GM23248 (cell line): ENCODE results near the gene NAXD. TPM values are rescaled to one million over a fixed set of nuclear protein-coding genes. Genes with fewer than 3 reads are reported as not detected.

Experiments
- DNase-seq: peaks from one replicate; pipeline ENCODE4 v3.0.0-alpha.2; 2015
- H2AFZ ChIP-seq: fragments of 200-600 bp; sonication (generic); 2 replicates; pipeline ENCODE4 v1.6.1; 2016; ENCODE audit warnings: antibody characterized with exemption
- H3F3A ChIP-seq: fragments of 200-600 bp; sonication (generic); 2 replicates; pipeline ENCODE4 v1.6.1; 2016; ENCODE audit warnings: mild to moderate bottlenecking, antibody characterized with exemption, mixed run types; ENCODE audit not compliant: insufficient read depth
- H3K27ac ChIP-seq: fragments of 200-600 bp; sonication (generic); 2 replicates; pipeline ENCODE4 v1.5.1; 2016; ENCODE audit warnings: mild to moderate bottlenecking
- H3K27me3 ChIP-seq: fragments of 200-600 bp; sonication (generic); replicated peaks from 2 replicates; pipeline ENCODE4 v1.6.1; 2016; ENCODE audit warnings: mild to moderate bottlenecking; ENCODE audit not compliant: insufficient read depth
- H3K36me3 ChIP-seq: fragments of 200-600 bp; sonication (generic); 2 replicates; pipeline ENCODE4 v1.6.1; 2016; ENCODE audit warnings: low read depth, mild to moderate bottlenecking
- H3K4me1 ChIP-seq: fragments of 200-600 bp; sonication (generic); 2 replicates; pipeline ENCODE4 v1.6.1; 2016; ENCODE audit warnings: mild to moderate bottlenecking; ENCODE audit not compliant: insufficient read depth
- H3K4me2 ChIP-seq: fragments of 200-600 bp; sonication (generic); one replicate; pipeline ENCODE4 v1.6.1; 2016; ENCODE audit warnings: mild to moderate bottlenecking; ENCODE audit not compliant: unreplicated experiment
- H3K4me3 ChIP-seq: fragments of 200-600 bp; sonication (generic); 2 replicates; pipeline ENCODE4 v1.5.1; 2016; ENCODE audit warnings: mild to moderate bottlenecking
- H3K79me2 ChIP-seq: fragments of 200-600 bp; sonication (generic); 2 replicates; pipeline ENCODE4 v1.6.1; 2016; ENCODE audit warnings: mild to moderate bottlenecking; ENCODE audit not compliant: insufficient read depth
- H3K9ac ChIP-seq: fragments of 200-600 bp; sonication (generic); 2 replicates; pipeline ENCODE4 v1.6.1; 2016; ENCODE audit warnings: mild to moderate bottlenecking
- H3K9me2 ChIP-seq: fragments of 200-600 bp; sonication (generic); 2 replicates; pipeline ENCODE4 v1.6.1; 2016; ENCODE audit warnings: mixed run types, mild to moderate bottlenecking, moderate library complexity; ENCODE audit not compliant: insufficient read depth
- H3K9me3 ChIP-seq: fragments of 200-600 bp; sonication (generic); one replicate; pipeline ENCODE4 v1.6.1; 2017; ENCODE audit warnings: low read depth
- H4K20me1 ChIP-seq: fragments of 200-600 bp; sonication (generic); 2 replicates; pipeline ENCODE4 v1.6.0; 2016; ENCODE audit not compliant: insufficient read depth
- EZH2 ChIP-seq: fragments of 200-600 bp; sonication (generic); IDR thresholded peaks from 2 replicates; pipeline ENCODE4 v1.6.1; 2018; ENCODE audit warnings: antibody characterized with exemption, mild to moderate bottlenecking; ENCODE audit not compliant: insufficient read depth, poor library complexity, severe bottlenecking
- EZH2phosphoT487 ChIP-seq: fragments of 200-600 bp; sonication (generic); IDR thresholded peaks from 2 replicates; pipeline ENCODE4 v1.6.1; 2018; ENCODE audit warnings: antibody characterized with exemption, moderate library complexity, mild to moderate bottlenecking, low read depth; ENCODE audit not compliant: insufficient read depth
- WGBS, 2 experiments: methylation state at CpG; one replicate each; pipeline ENCODE4 v1.1.6; 2015 to 2017; ENCODE audit warnings: low lambda C conversion rate in 2 of 2, low coverage in 1 of 2; ENCODE audit errors: missing lambda C conversion rate in 2 of 2; 5-methylcytosine and 5-hydroxymethylcytosine counted together
- in situ Hi-C: fragments of 300-500 bp; cut with MboI; formaldehyde crosslinking; loops from 2 replicates; pipeline ENCODE4 v1.15.0; 2020
- polyA plus RNA-seq: library from polyadenylated mRNA; unstranded; fragments of >200 nt; fragmentation: Nextera tagmentation; extraction: Ambion mirVana; gene quantifications from 2 replicates; pipeline ENCODE4 v1.2.1, GENCODE V29; 2016
- total RNA-seq: library from RNA; depleted of rRNA; stranded (reverse); fragments of >200 nt; shearing (Covaris generic); gene quantifications from 2 replicates; pipeline ENCODE4 v1.2.3, GENCODE V29; 2014

Gene NAXD
- total and polyA plus RNA-seq, 2 experiments from 2014 or later, result 23.5 to 26.9 TPM

- 31 to 32% methylated on average over 2 of the region's 2 CpGs for WGBS, 2 experiments
- H3K4me2 ChIP-seq, result no peak overlapping the region
- TF ChIP-seq EZH2phosphoT487 (no peak), EZH2 (no peak)
- H3K36me3 ChIP-seq, result no peaks in the 10 kb centered on the region
- peak overlapping the region; percentile 80 for H2AFZ ChIP-seq
- H3K79me2 ChIP-seq, result no peaks in the 10 kb centered on the region
- in situ Hi-C loops, result no loop called here
- H3K4me3 ChIP-seq, result no peak overlapping the region
- H3K9me3 ChIP-seq, result no peaks in the 10 kb centered on the region
- H3F3A ChIP-seq, result no peaks in the 10 kb centered on the region
- H3K27me3 ChIP-seq, result no peaks in the 10 kb centered on the region
- DNase-seq, result peak; percentile 24
- H3K27ac ChIP-seq, result no peak overlapping the region
- no peaks in the 10 kb centered on the region for H3K4me1 ChIP-seq
- no peaks in the 10 kb centered on the region for H3K9me2 ChIP-seq
- no peak overlapping the region for H3K9ac ChIP-seq
- H4K20me1 ChIP-seq, result no peaks in the 10 kb centered on the region
These were observed 34.5 kb upstream of the NAXD start for GRCh38 chr13:110580800-110581199.

DNA sequence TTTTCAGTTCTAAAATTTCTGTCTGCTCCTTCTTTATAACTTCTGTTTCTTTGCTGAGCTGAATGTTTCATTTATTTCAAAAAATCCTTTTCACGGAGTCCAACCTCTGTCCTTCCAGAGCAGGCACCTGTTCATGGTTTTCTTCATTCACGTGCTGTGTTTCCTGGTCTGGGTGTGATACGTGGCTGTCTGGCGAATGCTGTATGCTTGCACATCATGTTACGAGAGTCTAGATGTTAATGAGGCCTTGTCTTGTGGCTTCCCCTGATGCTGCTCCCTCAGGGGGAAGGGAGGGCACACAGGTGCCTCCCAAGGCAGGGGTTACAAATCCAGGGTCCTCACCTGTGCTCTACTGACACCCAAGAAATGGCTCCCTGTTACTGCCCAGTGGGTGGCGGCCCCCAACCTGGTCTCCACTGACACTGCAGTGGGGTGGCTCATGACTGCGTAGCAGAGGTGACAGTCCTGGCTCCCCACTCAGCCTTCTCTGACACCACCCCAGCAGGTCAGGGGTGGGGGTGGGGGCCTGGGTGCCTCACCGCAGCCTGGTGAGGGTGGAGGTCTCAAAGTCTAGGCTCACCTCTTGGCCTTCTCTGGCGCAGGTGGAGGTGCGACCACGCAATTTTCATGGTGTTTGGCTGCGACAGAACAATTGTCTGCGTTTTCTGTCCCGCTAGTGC is 33.7 kb upstream of the NAXD start:
- H3K4me1 ChIP-seq, result no peaks in the 10 kb centered on the region
- no peak overlapping the region for H3K4me2 ChIP-seq
- H3K9me3 ChIP-seq, result no peaks in the 10 kb centered on the region
- peak overlapping the region; percentile 80 for H2AFZ ChIP-seq
- no peaks in the 10 kb centered on the region for H3K27me3 ChIP-seq
- no peaks in the 10 kb centered on the region for H3F3A ChIP-seq
- H3K36me3 ChIP-seq, result no peaks in the 10 kb centered on the region
- H3K79me2 ChIP-seq, result no peaks in the 10 kb centered on the region
- no peaks in the 10 kb centered on the region for H3K9me2 ChIP-seq
- H3K9ac ChIP-seq, result no peak overlapping the region
- TF ChIP-seq EZH2phosphoT487, result no peak
- TF ChIP-seq EZH2, result no peak
- 85 to 88% methylated on average over 14 of the region's 14 CpGs for WGBS, 2 experiments
- in situ Hi-C loops, result no loop called here
- no peak for DNase-seq
- no peak overlapping the region for H3K27ac ChIP-seq
- no peak overlapping the region for H3K4me3 ChIP-seq
- H4K20me1 ChIP-seq, result no peaks in the 10 kb centered on the region

- no peak overlapping the region for H3K4me3 ChIP-seq
- DNase-seq, result no peak
- TF ChIP-seq EZH2phosphoT487 (no peak), EZH2 (no peak)
- H3K27ac ChIP-seq, result no peak overlapping the region
- H3F3A ChIP-seq, result no peaks in the 10 kb centered on the region
- no peaks in the 10 kb centered on the region for H3K4me1 ChIP-seq
- no peaks in the 10 kb centered on the region for H3K9me3 ChIP-seq
- H3K9ac ChIP-seq, result no peak overlapping the region
- in situ Hi-C loops, result no loop called here
- 79 to 80% methylated on average over 13 of the region's 13 CpGs for WGBS, 2 experiments
- no peaks in the 10 kb centered on the region for H3K9me2 ChIP-seq
- no peak overlapping the region for H3K4me2 ChIP-seq
- no peaks in the 10 kb centered on the region for H4K20me1 ChIP-seq
- no peaks in the 10 kb centered on the region for H3K27me3 ChIP-seq
- H3K79me2 ChIP-seq, result no peaks in the 10 kb centered on the region
- no peaks in the 10 kb centered on the region for H3K36me3 ChIP-seq
- H2AFZ ChIP-seq, result no peak overlapping the region
These were observed 32.9 kb upstream of the NAXD start for GRCh38 chr13:110582421-110582954.

DNA sequence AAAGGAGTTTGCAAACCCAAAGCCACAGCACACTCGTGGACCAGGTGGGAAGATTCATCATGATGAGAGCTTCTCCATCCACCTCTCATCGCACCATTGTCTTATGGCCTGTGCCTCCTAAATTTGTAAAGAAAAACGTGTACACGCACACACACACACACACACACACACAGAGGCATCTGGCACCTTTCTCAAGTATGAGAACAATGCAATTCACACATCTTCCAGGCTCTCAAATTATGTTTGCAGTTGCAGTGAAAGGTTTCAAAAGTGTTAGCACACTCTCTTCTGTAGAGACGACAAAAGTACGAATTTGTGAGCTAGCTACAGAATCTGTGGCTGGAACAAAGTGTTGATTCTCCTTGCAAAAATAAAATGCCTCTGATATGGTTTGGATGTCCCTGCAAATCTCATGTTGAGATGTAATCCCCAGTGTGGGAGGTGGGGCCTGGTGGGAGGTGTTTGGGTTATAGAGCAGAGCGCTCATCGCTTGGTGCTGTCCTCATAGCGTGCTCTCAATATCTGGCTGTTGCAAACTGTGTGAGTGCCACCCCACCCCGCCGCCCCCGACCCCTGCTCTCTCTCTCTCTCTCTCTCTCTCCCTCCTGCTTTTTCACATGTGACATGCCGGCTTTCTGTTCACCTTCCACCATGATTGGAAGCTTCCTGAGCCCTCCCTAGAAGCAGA is 32.0 kb upstream of the NAXD start:
- H3K4me1 ChIP-seq, result no peaks in the 10 kb centered on the region
- in situ Hi-C loops, result no loop called here

More for the DNA sequence above, 32.0 kb upstream of the NAXD start:
- no peaks in the 10 kb centered on the region for H3K27me3 ChIP-seq
- H3F3A ChIP-seq, result no peaks in the 10 kb centered on the region
- WGBS, 2 experiments, result 72% methylated on average over 10 to 13 of the region's 13 CpGs
- H3K9me2 ChIP-seq, result no peaks in the 10 kb centered on the region
- no peaks in the 10 kb centered on the region for H3K36me3 ChIP-seq
- H3K79me2 ChIP-seq, result no peaks in the 10 kb centered on the region
- no peak overlapping the region for H3K4me3 ChIP-seq
- no peak overlapping the region for H3K27ac ChIP-seq
- H4K20me1 ChIP-seq, result no peaks in the 10 kb centered on the region
- H3K9me3 ChIP-seq, result no peaks in the 10 kb centered on the region
- no peak overlapping the region for H2AFZ ChIP-seq
- H3K9ac ChIP-seq, result no peak overlapping the region
- TF ChIP-seq EZH2phosphoT487, result no peak
- no peak for TF ChIP-seq EZH2
- no peak overlapping the region for H3K4me2 ChIP-seq
- DNase-seq, result no peak
